Measurements from ENCODE around the gene KRT83. TPM values are rescaled to one million over a fixed set of nuclear protein-coding genes. Genes with fewer than 3 reads are reported as not detected.
A peak's percentile ranks its signal among the peaks of the same experiment; 100 is the strongest.

Gene KRT83
- polyA plus RNA-seq, 3 donors, result not detected

DNA sequence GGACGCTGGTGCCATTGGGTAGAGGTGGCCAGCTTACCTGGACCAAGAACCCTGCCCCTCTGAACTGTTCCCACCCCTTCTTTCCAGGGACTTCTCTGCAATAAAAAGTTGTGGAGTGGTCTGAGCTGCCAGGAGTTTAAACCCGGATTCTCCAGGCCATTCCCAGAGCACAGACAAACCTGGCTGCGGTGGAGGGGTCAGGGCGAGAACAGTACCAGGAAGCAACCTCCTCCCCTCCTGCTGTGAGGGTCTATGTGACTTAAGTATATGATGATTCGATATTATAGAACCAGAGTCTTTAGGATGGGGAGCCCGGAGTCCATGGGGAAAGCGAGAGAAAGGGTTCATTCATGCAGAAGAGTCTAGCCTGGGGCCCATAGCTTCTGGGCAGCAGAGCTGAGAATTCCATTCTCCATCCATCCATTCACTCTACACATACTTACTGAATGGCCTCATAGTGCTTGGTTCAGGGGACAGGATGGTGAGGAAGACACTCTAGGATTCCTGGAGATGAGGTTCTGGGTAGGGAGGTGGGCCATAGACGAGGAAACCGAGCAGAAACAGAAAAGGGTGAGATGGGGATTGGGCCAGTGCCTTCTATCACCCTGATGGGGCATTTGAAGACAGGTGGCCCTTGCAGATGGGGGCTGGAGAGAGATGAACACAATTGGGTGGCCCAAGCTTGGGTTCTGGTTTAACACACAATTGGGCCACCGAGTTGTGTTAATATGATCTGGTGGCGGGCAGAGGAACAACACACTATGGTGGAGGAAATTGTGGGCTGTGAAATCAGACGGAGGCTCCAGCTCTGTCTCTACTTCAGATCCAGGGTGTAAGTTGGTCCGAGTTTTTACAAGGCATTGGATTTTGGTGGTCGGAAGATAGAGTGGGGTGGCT is 41.5 kb downstream of the KRT83 start:
- H3K4me1 Mint-ChIP-seq, result peaks cover 37% of the 10 kb centered on the region
- intact Hi-C loops (cut with micrococcal nuclease), result loop anchor here in 1 of 2 donors (5.0 kb wide), 1 partner anchor 57 kb away; no protein-coding TSS in a partner anchor
- WGBS (ENCODE audit: insufficient coverage), result 100% methylated on average over 1 of the region's 14 CpGs
- Histone ChIP-seq H3K27me3 (ENCODE audit: control insufficient read depth in 2 of 2, insufficient read depth in 2 of 2, low read length in 2 of 2) (peaks cover 0 to 36% of the 10 kb centered on the region in 2 donors), H3K36me3 (replicated peaks in 1 of 2; ENCODE audit: control insufficient read depth in 1 of 2, insufficient read depth in 2 of 2, low read length in 2 of 2) (no peaks in the 10 kb centered on the region), H3K4me2 (replicated peaks; ENCODE audit: extremely low read depth, low read length, poor library complexity, severe bottlenecking) (peak overlapping the region; percentile 48), H3K4me3 (replicated peaks in 1 of 3; ENCODE audit: low read depth in 2 of 3, low read length in 3 of 3) (peak overlapping the region in 1 of 3 experiments; percentile 0), H3K79me2 (ENCODE audit: insufficient read depth, low read length) (no peaks in the 10 kb centered on the region), H3K9me3 (replicated peaks in 1 of 2; ENCODE audit: control insufficient read depth in 1 of 2, insufficient read depth in 1 of 2, low read length in 2 of 2) (no peaks in the 10 kb centered on the region), H2AFZ (ENCODE audit: insufficient read depth, low read depth, low read length, poor library complexity, severe bottlenecking) (peak overlapping the region; percentile 39), H3K4me1 (ENCODE audit: control insufficient read depth in 1 of 2, insufficient read depth in 2 of 2, low read length in 2 of 2) (peaks cover 29 to 33% of the 10 kb centered on the region in 2 donors), H3K27ac (ENCODE audit: low read depth in 1 of 2, low read length in 2 of 2) (peak overlapping the region in 1 of 2 donors; percentile 1), H3K9ac (ENCODE audit: insufficient read depth, low read length, poor library complexity, severe bottlenecking) (no peak overlapping the region), H4K20me1 (ENCODE audit: insufficient read depth, low read length) (no peaks in the 10 kb centered on the region)
- no peak for DNase-seq
- TF ChIP-seq, protein P1, sequence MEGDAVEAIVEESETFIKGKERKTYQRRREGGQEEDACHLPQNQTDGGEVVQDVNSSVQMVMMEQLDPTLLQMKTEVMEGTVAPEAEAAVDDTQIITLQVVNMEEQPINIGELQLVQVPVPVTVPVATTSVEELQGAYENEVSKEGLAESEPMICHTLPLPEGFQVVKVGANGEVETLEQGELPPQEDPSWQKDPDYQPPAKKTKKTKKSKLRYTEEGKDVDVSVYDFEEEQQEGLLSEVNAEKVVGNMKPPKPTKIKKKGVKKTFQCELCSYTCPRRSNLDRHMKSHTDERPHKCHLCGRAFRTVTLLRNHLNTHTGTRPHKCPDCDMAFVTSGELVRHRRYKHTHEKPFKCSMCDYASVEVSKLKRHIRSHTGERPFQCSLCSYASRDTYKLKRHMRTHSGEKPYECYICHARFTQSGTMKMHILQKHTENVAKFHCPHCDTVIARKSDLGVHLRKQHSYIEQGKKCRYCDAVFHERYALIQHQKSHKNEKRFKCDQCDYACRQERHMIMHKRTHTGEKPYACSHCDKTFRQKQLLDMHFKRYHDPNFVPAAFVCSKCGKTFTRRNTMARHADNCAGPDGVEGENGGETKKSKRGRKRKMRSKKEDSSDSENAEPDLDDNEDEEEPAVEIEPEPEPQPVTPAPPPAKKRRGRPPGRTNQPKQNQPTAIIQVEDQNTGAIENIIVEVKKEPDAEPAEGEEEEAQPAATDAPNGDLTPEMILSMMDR (IDR thresholded peaks at IDR 0.05), result no peak
- peaks cover 0 to 3% (median 0%) of the 10 kb centered on the region in 7 donors for H3K9me3 Mint-ChIP-seq
- peak overlapping the region in 1 of 2 donors; percentile 51 for H3K4me3 Mint-ChIP-seq
- H3K27me3 Mint-ChIP-seq (ENCODE audit: low read depth in 3 of 3), result peaks cover 14 to 36% (median 17%) of the 10 kb centered on the region in 3 donors
- peak overlapping the region; percentile 75 to 94 (median 91) for H3K27ac Mint-ChIP-seq
- H3K36me3 Mint-ChIP-seq, result no peaks in the 10 kb centered on the region

DNA sequence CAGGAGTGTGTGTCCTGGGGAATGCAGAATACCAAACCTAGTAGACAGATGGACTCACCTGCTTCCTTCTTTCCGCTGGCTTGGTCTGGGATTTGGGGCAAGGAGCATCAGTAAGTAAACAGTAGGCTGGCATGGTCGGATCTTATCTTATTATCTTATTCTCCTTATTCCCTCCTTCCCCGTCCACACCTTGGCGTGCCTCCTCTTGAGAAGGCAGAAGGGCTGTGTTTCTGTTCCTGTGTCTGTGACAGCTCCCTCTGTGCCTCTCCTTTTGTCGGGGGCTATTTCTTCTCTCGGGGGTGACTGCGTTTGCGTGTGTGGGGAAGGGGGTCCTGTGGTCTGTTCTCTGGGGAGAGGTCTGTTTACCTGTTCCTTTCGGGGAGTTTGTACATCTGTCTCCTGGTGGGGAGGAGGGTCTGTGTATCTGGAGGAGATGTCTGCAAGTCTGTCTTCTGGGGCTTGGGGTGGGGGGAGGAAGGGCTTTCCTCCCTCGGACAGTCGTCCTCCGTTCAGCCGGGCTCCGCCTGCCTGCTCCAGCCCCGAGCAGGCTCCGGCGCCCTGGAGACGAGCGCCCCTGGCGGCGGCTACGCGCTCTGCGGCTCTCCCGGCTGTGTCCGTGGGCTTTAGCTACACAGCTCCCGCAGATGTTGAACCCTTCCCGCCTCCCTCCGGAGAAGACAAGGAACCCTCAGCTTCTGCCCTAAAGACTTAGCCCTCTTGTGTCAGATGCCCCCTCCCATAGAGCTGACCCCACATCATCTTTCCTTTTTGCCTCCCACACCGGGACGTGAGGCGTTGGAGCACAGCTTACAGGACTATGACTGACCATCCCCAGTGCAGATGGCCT is 42.4 kb downstream of the KRT83 start:
- Histone ChIP-seq H3K4me2 (replicated peaks; ENCODE audit: extremely low read depth, low read length, poor library complexity, severe bottlenecking) (peak overlapping the region; percentile 48), H3K27me3 (ENCODE audit: control insufficient read depth in 2 of 2, insufficient read depth in 2 of 2, low read length in 2 of 2) (peaks cover 2 to 41% of the 10 kb centered on the region in 2 donors), H3K4me1 (ENCODE audit: control insufficient read depth in 1 of 2, insufficient read depth in 2 of 2, low read length in 2 of 2) (peaks cover 29 to 33% of the 10 kb centered on the region in 2 donors), H3K4me3 (replicated peaks in 1 of 3; ENCODE audit: low read depth in 2 of 3, low read length in 3 of 3) (no peak overlapping the region), H3K9me3 (replicated peaks in 1 of 2; ENCODE audit: control insufficient read depth in 1 of 2, insufficient read depth in 1 of 2, low read length in 2 of 2) (no peaks in the 10 kb centered on the region), H3K36me3 (replicated peaks in 1 of 2; ENCODE audit: control insufficient read depth in 1 of 2, insufficient read depth in 2 of 2, low read length in 2 of 2) (no peaks in the 10 kb centered on the region), H3K79me2 (ENCODE audit: insufficient read depth, low read length) (no peaks in the 10 kb centered on the region), H2AFZ (ENCODE audit: insufficient read depth, low read depth, low read length, poor library complexity, severe bottlenecking) (peak overlapping the region; percentile 39), H4K20me1 (ENCODE audit: insufficient read depth, low read length) (no peaks in the 10 kb centered on the region), H3K9ac (ENCODE audit: insufficient read depth, low read length, poor library complexity, severe bottlenecking) (no peak overlapping the region), H3K27ac (ENCODE audit: low read depth in 1 of 2, low read length in 2 of 2) (no peak overlapping the region)
- peak; percentile 66 to 73 (median 71) for DNase-seq
- H3K4me3 Mint-ChIP-seq, result peak overlapping the region in 1 of 2 donors; percentile 76
- H3K36me3 Mint-ChIP-seq, result no peaks in the 10 kb centered on the region
- intact Hi-C loops (cut with micrococcal nuclease), result loop anchor here in 1 of 2 donors (5.0 kb wide), 1 partner anchor 56 kb away; no protein-coding TSS in a partner anchor
- peak overlapping the region in 5 of 7 donors; percentile 60 to 94 (median 81) for H3K27ac Mint-ChIP-seq
- H3K9me3 Mint-ChIP-seq, result peaks cover 0 to 3% (median 0%) of the 10 kb centered on the region in 7 donors
- peaks cover 19 to 43% (median 21%) of the 10 kb centered on the region in 3 donors for H3K27me3 Mint-ChIP-seq (ENCODE audit: low read depth in 3 of 3)
- peaks cover 37% of the 10 kb centered on the region for H3K4me1 Mint-ChIP-seq
- 10% methylated on average over 25 of the region's 32 CpGs for WGBS (ENCODE audit: insufficient coverage)
- TF ChIP-seq, protein P1 (IDR thresholded peaks at IDR 0.05), result peak; percentile 97

Measured in CD14-positive monocyte (primary cell).